Measurements from ENCODE around the gene ZNF613. TPM values are rescaled to one million over a fixed set of nuclear protein-coding genes. Genes with fewer than 3 reads are reported as not detected.
"Not testable (repeated sequence)": the region's sequence is repeated elsewhere in the genome, so short reads cannot be mapped to it uniquely, and the experiment has no call there.

Gene ZNF613
- total and polyA plus RNA-seq, 2 experiments from 2014 or later = 5.2 to 6.5 TPM

- Histone ChIP-seq H3K9me2 (replicated peaks; ENCODE audit: insufficient read depth) (no peaks in the 10 kb centered on the region), H3K4me3 (no peak overlapping the region), H3K36me3 (replicated peaks; ENCODE audit: insufficient read depth, low read depth) (no peaks in the 10 kb centered on the region), H3K9me3 (ENCODE audit: low read depth) (peaks cover 31% of the 10 kb centered on the region), H4K20me1 (ENCODE audit: insufficient read depth, poor library complexity, severe bottlenecking) (no peaks in the 10 kb centered on the region), H3K4me1 (ENCODE audit: insufficient read depth) (no peaks in the 10 kb centered on the region), H3K27me3 (no peaks in the 10 kb centered on the region), H3K4me2 (no peak overlapping the region), H3K79me2 (no peaks in the 10 kb centered on the region), H2AFZ (no peak overlapping the region), H3K27ac (no peak overlapping the region)
- TF ChIP-seq, protein P1, sequence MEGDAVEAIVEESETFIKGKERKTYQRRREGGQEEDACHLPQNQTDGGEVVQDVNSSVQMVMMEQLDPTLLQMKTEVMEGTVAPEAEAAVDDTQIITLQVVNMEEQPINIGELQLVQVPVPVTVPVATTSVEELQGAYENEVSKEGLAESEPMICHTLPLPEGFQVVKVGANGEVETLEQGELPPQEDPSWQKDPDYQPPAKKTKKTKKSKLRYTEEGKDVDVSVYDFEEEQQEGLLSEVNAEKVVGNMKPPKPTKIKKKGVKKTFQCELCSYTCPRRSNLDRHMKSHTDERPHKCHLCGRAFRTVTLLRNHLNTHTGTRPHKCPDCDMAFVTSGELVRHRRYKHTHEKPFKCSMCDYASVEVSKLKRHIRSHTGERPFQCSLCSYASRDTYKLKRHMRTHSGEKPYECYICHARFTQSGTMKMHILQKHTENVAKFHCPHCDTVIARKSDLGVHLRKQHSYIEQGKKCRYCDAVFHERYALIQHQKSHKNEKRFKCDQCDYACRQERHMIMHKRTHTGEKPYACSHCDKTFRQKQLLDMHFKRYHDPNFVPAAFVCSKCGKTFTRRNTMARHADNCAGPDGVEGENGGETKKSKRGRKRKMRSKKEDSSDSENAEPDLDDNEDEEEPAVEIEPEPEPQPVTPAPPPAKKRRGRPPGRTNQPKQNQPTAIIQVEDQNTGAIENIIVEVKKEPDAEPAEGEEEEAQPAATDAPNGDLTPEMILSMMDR (IDR thresholded peaks at IDR 0.05; ENCODE audit: poor library complexity) = no peak
- WGBS (ENCODE audit: low lambda C conversion rate, missing lambda C conversion rate) = 91% methylated on average over 5 of the region's 5 CpGs
- DNase-seq (ENCODE audit: low spot score) = no peak
These were observed 38.3 kb downstream of the ZNF613 start for GRCh38 chr19:51965583-51965982.

GRCh38 chr19:51970718-51971117 is 43.4 kb downstream of the ZNF613 start:
- H3K9me3 ChIP-seq (ENCODE audit: low read depth) = peaks cover 52% of the 10 kb centered on the region

GRCh38 chr19:51971624-51972023 is 44.4 kb downstream of the ZNF613 start:
- Histone ChIP-seq H3K27me3 (no peaks in the 10 kb centered on the region), H3K4me2 (no peak overlapping the region), H3K4me1 (ENCODE audit: insufficient read depth) (no peaks in the 10 kb centered on the region), H3K36me3 (replicated peaks; ENCODE audit: insufficient read depth, low read depth) (peaks cover 4% of the 10 kb centered on the region), H2AFZ (no peak overlapping the region), H3K4me3 (no peak overlapping the region), H4K20me1 (ENCODE audit: insufficient read depth, poor library complexity, severe bottlenecking) (no peaks in the 10 kb centered on the region), H3K9me3 (ENCODE audit: low read depth) (peaks cover 48% of the 10 kb centered on the region), H3K27ac (no peak overlapping the region), H3K79me2 (no peaks in the 10 kb centered on the region), H3K9me2 (replicated peaks; ENCODE audit: insufficient read depth) (no peaks in the 10 kb centered on the region)
- 86% methylated on average over 4 of the region's 4 CpGs for WGBS (ENCODE audit: low lambda C conversion rate, missing lambda C conversion rate)
- no peak for DNase-seq (ENCODE audit: low spot score)
- no peak for TF ChIP-seq EZH2phosphoT487 (IDR thresholded peaks at IDR 0.05; ENCODE audit: low read depth, severe bottlenecking, unreplicated experiment)
- no peak for TF ChIP-seq EZH2 (IDR thresholded peaks at IDR 0.05; ENCODE audit: borderline replicate concordance)
- TF ChIP-seq, protein P1 (IDR thresholded peaks at IDR 0.05; ENCODE audit: poor library complexity) = no peak

More at GRCh38 chr19:51970718-51971117, 43.4 kb downstream of the ZNF613 start:
- Histone ChIP-seq H3K27me3 (no peaks in the 10 kb centered on the region), H4K20me1 (ENCODE audit: insufficient read depth, poor library complexity, severe bottlenecking) (no peaks in the 10 kb centered on the region), H3K4me3 (no peak overlapping the region), H3K27ac (no peak overlapping the region), H3K4me1 (ENCODE audit: insufficient read depth) (no peaks in the 10 kb centered on the region), H3K9me2 (replicated peaks; ENCODE audit: insufficient read depth) (no peaks in the 10 kb centered on the region), H2AFZ (no peak overlapping the region), H3K36me3 (replicated peaks; ENCODE audit: insufficient read depth, low read depth) (peaks cover 4% of the 10 kb centered on the region), H3K4me2 (no peak overlapping the region), H3K79me2 (no peaks in the 10 kb centered on the region)
- WGBS (ENCODE audit: low lambda C conversion rate, missing lambda C conversion rate) = 90% methylated on average over 1 of the region's 1 CpG
- no peak for DNase-seq (ENCODE audit: low spot score)
- TF ChIP-seq EZH2phosphoT487 (IDR thresholded peaks at IDR 0.05; ENCODE audit: low read depth, severe bottlenecking, unreplicated experiment) = no peak

DNA sequence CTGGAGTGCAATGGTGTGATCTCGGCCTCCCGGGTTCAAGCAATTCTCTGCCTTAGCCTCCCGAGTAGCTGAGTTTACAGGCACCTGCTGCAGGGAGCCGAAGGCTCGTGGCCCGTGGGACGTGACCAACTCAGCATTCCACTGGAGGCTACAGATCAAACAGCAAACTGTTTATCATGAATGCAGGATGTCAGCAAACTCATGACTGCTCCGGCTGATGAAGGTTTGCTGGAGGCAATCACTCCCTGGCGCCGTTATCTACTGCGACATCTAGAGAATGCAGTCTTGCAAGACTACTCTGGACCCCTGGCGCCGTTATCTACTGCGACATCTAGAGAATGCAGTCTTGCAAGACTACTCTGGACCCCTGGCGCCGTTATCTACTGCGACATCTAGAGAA is 48.5 kb downstream of the ZNF613 start:
- H3K4me3 ChIP-seq; H3K79me2 ChIP-seq; H3K4me1 ChIP-seq (ENCODE audit: insufficient read depth); H3K36me3 ChIP-seq (replicated peaks; ENCODE audit: insufficient read depth, low read depth); H3K4me2 ChIP-seq; DNase-seq (ENCODE audit: low spot score); H4K20me1 ChIP-seq (ENCODE audit: insufficient read depth, poor library complexity, severe bottlenecking); H2AFZ ChIP-seq; H3K27ac ChIP-seq; H3K27me3 ChIP-seq; H3K9me2 ChIP-seq (replicated peaks; ENCODE audit: insufficient read depth): not testable (repeated sequence)
- H3K9me3 ChIP-seq (ENCODE audit: low read depth) = peaks cover 46% of the 10 kb centered on the region
- whole genome bisulfite sequencing (ENCODE audit: low lambda C conversion rate, missing lambda C conversion rate) = 93% methylated on average over 17 of the region's 17 CpGs

- TF ChIP-seq EZH2phosphoT487 (IDR thresholded peaks at IDR 0.05; ENCODE audit: low read depth, severe bottlenecking, unreplicated experiment) (no peak), EZH2 (IDR thresholded peaks at IDR 0.05; ENCODE audit: borderline replicate concordance) (no peak)
- TF ChIP-seq, protein P1 (IDR thresholded peaks at IDR 0.05; ENCODE audit: poor library complexity) = no peak
- H3K27me3 ChIP-seq = no peaks in the 10 kb centered on the region
- H3K4me3 ChIP-seq = no peak overlapping the region
- peaks cover 42% of the 10 kb centered on the region for H3K9me3 ChIP-seq (ENCODE audit: low read depth)
- H3K4me1 ChIP-seq (ENCODE audit: insufficient read depth) = no peaks in the 10 kb centered on the region
- no peaks in the 10 kb centered on the region for H4K20me1 ChIP-seq (ENCODE audit: insufficient read depth, poor library complexity, severe bottlenecking)
- H3K36me3 ChIP-seq (replicated peaks; ENCODE audit: insufficient read depth, low read depth) = no peaks in the 10 kb centered on the region
- no peak overlapping the region for H3K4me2 ChIP-seq
- H3K9me2 ChIP-seq (replicated peaks; ENCODE audit: insufficient read depth) = no peaks in the 10 kb centered on the region
- no peak for DNase-seq (ENCODE audit: low spot score)
- H3K79me2 ChIP-seq = peaks cover 2% of the 10 kb centered on the region
- 91% methylated on average over 3 of the region's 3 CpGs for WGBS (ENCODE audit: low lambda C conversion rate, missing lambda C conversion rate)
- H2AFZ ChIP-seq = no peak overlapping the region
- no peak overlapping the region for H3K27ac ChIP-seq
These were observed 49.6 kb downstream of the ZNF613 start for GRCh38 chr19:51976852-51977251.

Data from hepatocyte (in vitro differentiated cells).